ENCODE results near the gene EVPL.

- TF ChIP-seq CTCF (conservative IDR thresholded peaks at IDR 0.05; ENCODE audit: low read length): no peak
- TF ChIP-seq EZH2phosphoT487 (IDR thresholded peaks at IDR 0.05; ENCODE audit: borderline replicate concordance): no peak
These were observed 26.4 kb upstream of the EVPL start for GRCh38 chr17:76053246-76054111.
